Body of pancreas (tissue), 4 donors: ENCODE measurements around the gene GPR26. TPM values are rescaled to one million over a fixed set of nuclear protein-coding genes. Genes with fewer than 3 reads are reported as not detected.

ENCODE experiments used
- ATAC-seq: fragments of 150-250 bp; one replicate; pipeline ENCODE4 v1.9.1; 2016
- DNase-seq, 4 donors: peaks; one replicate each; pipeline ENCODE4 v3.0.0-alpha.2; 2019
- H3K27ac ChIP-seq, 4 donors: fragments of 200-600 bp; sonication (generic); 1 replicate in 3 of 4; 2 replicates in 1 of 4; pipeline versions ENCODE4 v1.5.1 to v1.6.1; 2016 to 2019; ENCODE audit warnings: mild to moderate bottlenecking in 1 of 4, mixed read lengths in 1 of 4, moderate library complexity in 1 of 4
- H3K27me3 ChIP-seq, 2 donors: fragments of 200-600 bp; sonication (generic); one replicate each; pipeline ENCODE4 v1.6.0; 2016; ENCODE audit warnings: mild to moderate bottlenecking in 1 of 2
- H3K36me3 ChIP-seq, 2 donors: fragments of 200-600 bp; sonication (generic); replicated peaks in 1 of 2; 2 replicates each; pipeline ENCODE4 v1.5.1; 2016; ENCODE audit warnings: low read depth in 2 of 2; ENCODE audit not compliant: insufficient read depth in 1 of 2
- H3K4me1 ChIP-seq: fragments of 200-600 bp; sonication (generic); one replicate; pipeline ENCODE4 v1.6.0; 2016
- H3K4me3 ChIP-seq, 2 donors: fragments of 200-600 bp; sonication (generic); 1 replicate in 1 of 2; 2 replicates in 1 of 2; pipeline ENCODE4 v1.5.1; 2016 to 2019
- H3K9me3 ChIP-seq, 3 donors: fragments of 200-600 bp; sonication (generic); 1 replicate in 2 of 3; 2 replicates in 1 of 3; pipeline ENCODE4 v1.5.1; 2016
- CTCF ChIP-seq, 7 experiments: fragments of 450-650 bp in 4 of 7; fragments of 200-600 bp in 3 of 7; sonication (generic) in 3 of 7; IDR thresholded peaks; one replicate each; pipeline ENCODE4 v1.5.1; 2016 to 2019; ENCODE audit warnings: antibody characterized with exemption in 7 of 7
- POLR2A ChIP-seq, 3 donors: fragments of 450-650 bp; IDR thresholded peaks; one replicate each; pipeline ENCODE4 v1.6.1; 2016; ENCODE audit warnings: antibody characterized with exemption in 3 of 3, mild to moderate bottlenecking in 2 of 3
- WGBS, 2 donors: methylation state at CpG; one replicate each; pipeline ENCODE4 v1.1.5; 2017; 5-methylcytosine and 5-hydroxymethylcytosine counted together
- intact Hi-C: fragments of 100-400 bp; cut with DNase I; formaldehyde crosslinking; loops from one replicate; pipeline ENCODE4 v1.15.1; 2023
- total RNA-seq, 2 donors: library from RNA; depleted of rRNA; stranded (reverse); fragments of >200 nt; gene quantifications; one replicate each; pipeline ENCODE4 v1.1.0, GENCODE V29; 2016

The GPR26 gene
- total RNA-seq, 2 donors from 2014 or later, result not detected

GRCh38 chr10:123742751-123743440 is 76.7 kb downstream of the GPR26 start:
- Histone ChIP-seq H3K4me1 (no peaks in the 10 kb centered on the region), H3K9me3 (no peaks in the 10 kb centered on the region), H3K4me3 (no peak overlapping the region), H3K27me3 (no peaks in the 10 kb centered on the region), H3K27ac (no peak overlapping the region), H3K36me3 (no peaks in the 10 kb centered on the region)
- ATAC-seq (no peak), DNase-seq (no peak)
- 57 to 63% methylated on average over 9 to 10 of the region's 10 CpGs for WGBS, 2 donors
- TF ChIP-seq POLR2A (IDR thresholded peaks at IDR 0.05) (no peak), CTCF (IDR thresholded peaks at IDR 0.05) (no peak)
- intact Hi-C loops, result no loop called here

DNA sequence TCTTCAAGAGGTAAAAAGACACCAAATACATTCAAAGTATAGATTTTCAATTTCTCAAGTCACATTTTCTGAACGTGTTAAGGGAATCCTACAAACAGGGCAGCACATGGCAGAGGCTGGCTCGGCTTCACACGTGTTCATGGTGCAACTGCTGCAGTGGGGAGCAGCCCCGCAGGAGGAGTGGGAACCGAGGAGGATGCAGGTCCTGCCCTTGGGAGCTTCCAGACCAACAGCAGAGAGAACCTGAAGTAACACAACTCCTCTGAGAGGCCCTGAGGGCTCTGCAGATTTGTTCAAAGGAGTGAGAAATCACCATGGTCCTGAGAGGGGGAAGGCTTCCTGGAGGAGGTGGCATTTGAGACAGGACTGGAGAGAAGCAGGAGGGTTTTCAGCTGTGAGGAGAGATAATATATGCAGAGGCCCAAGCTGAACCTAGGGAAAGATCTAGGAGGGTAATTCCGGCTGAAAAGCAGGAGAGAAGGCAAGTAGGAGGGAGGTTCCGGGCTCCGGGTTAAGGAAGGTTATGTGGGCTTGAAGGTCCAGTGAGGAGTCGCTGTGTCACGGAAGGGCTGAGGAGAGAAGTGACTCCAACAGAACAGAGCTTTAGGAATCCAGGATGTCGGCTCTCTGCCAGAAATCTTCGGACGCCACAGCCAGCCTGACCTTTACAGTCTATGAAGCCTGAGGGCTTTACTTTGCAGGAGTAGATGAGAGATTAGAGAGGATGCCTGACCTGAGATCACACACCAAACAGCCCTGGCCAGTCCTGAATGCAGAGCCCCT is 77.5 kb downstream of the GPR26 start:
- no peaks in the 10 kb centered on the region for H3K9me3 ChIP-seq
- WGBS, 2 donors, result 37 to 49% methylated on average over 13 of the region's 13 CpGs
- H3K4me3 ChIP-seq, result no peak overlapping the region
- H3K4me1 ChIP-seq, result no peaks in the 10 kb centered on the region
- TF ChIP-seq POLR2A (IDR thresholded peaks at IDR 0.05) (no peak), CTCF (IDR thresholded peaks at IDR 0.05) (no peak)
- DNase-seq (peak in 2 of 4 donors; percentile 11), ATAC-seq (no peak)
- intact Hi-C loops, result no loop called here
- no peaks in the 10 kb centered on the region for H3K36me3 ChIP-seq
- H3K27ac ChIP-seq, result no peak overlapping the region
- no peaks in the 10 kb centered on the region for H3K27me3 ChIP-seq

GRCh38 chr10:123744224-123744536 is 78.0 kb downstream of the GPR26 start:
- Histone ChIP-seq H3K27me3 (no peaks in the 10 kb centered on the region), H3K4me3 (no peak overlapping the region), H3K9me3 (no peaks in the 10 kb centered on the region), H3K27ac (no peak overlapping the region), H3K36me3 (no peaks in the 10 kb centered on the region), H3K4me1 (no peaks in the 10 kb centered on the region)
- TF ChIP-seq POLR2A (IDR thresholded peaks at IDR 0.05) (no peak), CTCF (IDR thresholded peaks at IDR 0.05) (no peak)
- 59 to 65% methylated on average over 6 of the region's 6 CpGs for WGBS, 2 donors
- DNase-seq, result no peak
- intact Hi-C loops, result no loop called here
- ATAC-seq, result no peak

Other genes with a start within 250 kb of the GPR26 start
- 1 to 10 TPM; 4.2 to 8.2 TPM for gene CPXM2, start 225.5 kb downstream of the GPR26 start, total RNA-seq